H9 (cell line): ENCODE measurements around the gene TMEM267. TPM values are rescaled to one million over a fixed set of nuclear protein-coding genes. Genes with fewer than 3 reads are reported as not detected.

Source experiments
- DNase-seq: peaks from one replicate; pipeline ENCODE4 v3.0.0-alpha.2; 2017
- H2AFZ ChIP-seq: one replicate; pipeline ENCODE4 v1.6.1; 2013; ENCODE audit warnings: mild to moderate bottlenecking, low read length, control low read depth, moderate library complexity
- H2AK5ac ChIP-seq: 2 replicates; pipeline ENCODE4 v1.6.1; 2013; ENCODE audit warnings: low read length, control low read depth, mixed read lengths; ENCODE audit not compliant: insufficient read length
- H2BK120ac ChIP-seq: one replicate; pipeline ENCODE4 v1.6.1; 2013; ENCODE audit warnings: low read depth, mild to moderate bottlenecking, low read length, control low read depth, inconsistent platforms; ENCODE audit not compliant: poor library complexity, severe bottlenecking
- H2BK12ac ChIP-seq: 2 replicates; pipeline ENCODE4 v1.6.1; 2013; ENCODE audit warnings: low read length, control low read depth, mixed read lengths, low read depth; ENCODE audit not compliant: insufficient read length
- H2BK15ac ChIP-seq: 2 replicates; pipeline ENCODE4 v1.6.1; 2013; ENCODE audit warnings: low read depth, low read length, control low read depth
- H2BK20ac ChIP-seq: one replicate; pipeline ENCODE4 v1.6.1; 2013; ENCODE audit warnings: low read depth, mild to moderate bottlenecking, low read length, control low read depth, inconsistent platforms; ENCODE audit not compliant: poor library complexity, severe bottlenecking
- H2BK5ac ChIP-seq: 2 replicates; pipeline ENCODE4 v1.6.1; 2013; ENCODE audit warnings: low read length, control low read depth, mixed read lengths; ENCODE audit not compliant: insufficient read length
- H3K14ac ChIP-seq: 2 replicates; pipeline ENCODE4 v1.6.1; 2013; ENCODE audit warnings: low read length, control low read depth; ENCODE audit not compliant: insufficient read depth
- H3K18ac ChIP-seq: 2 replicates; pipeline ENCODE4 v1.6.1; 2013; ENCODE audit warnings: low read depth, mild to moderate bottlenecking, mixed read lengths, low read length, control low read depth; ENCODE audit not compliant: insufficient read length
- H3K23ac ChIP-seq: 2 replicates; pipeline ENCODE4 v1.6.1; 2013; ENCODE audit warnings: low read length, control low read depth, mixed read lengths, low read depth; ENCODE audit not compliant: insufficient read length
- H3K23me2 ChIP-seq: 2 replicates; pipeline ENCODE4 v1.6.1; 2013; ENCODE audit warnings: low read depth, mild to moderate bottlenecking, mixed read lengths, low read length, control low read depth; ENCODE audit not compliant: insufficient read length, poor library complexity, severe bottlenecking
- H3K27ac ChIP-seq: 2 replicates; pipeline ENCODE4 v1.5.1; 2013; ENCODE audit warnings: low read length, control low read depth, mixed read lengths, low read depth; ENCODE audit not compliant: insufficient read length
- H3K27me3 ChIP-seq: 2 replicates; pipeline ENCODE4 v1.6.1; 2013; ENCODE audit warnings: low read length, control low read depth, inconsistent platforms; ENCODE audit not compliant: insufficient read depth
- H3K4ac ChIP-seq: 2 replicates; pipeline ENCODE4 v1.6.1; 2013; ENCODE audit warnings: low read depth, mild to moderate bottlenecking, control low read depth, inconsistent platforms, low read length, moderate library complexity
- H3K4me1 ChIP-seq: 2 replicates; pipeline ENCODE4 v1.6.1; 2013; ENCODE audit warnings: low read length, control low read depth, inconsistent platforms; ENCODE audit not compliant: insufficient read depth
- H3K4me2 ChIP-seq: 2 replicates; pipeline ENCODE4 v1.6.1; 2013; ENCODE audit warnings: low read length, control low read depth, mixed read lengths; ENCODE audit not compliant: insufficient read length, insufficient read depth
- H3K56ac ChIP-seq: 2 replicates; pipeline ENCODE4 v1.6.1; 2013; ENCODE audit warnings: low read depth, mild to moderate bottlenecking, mixed read lengths, low read length, control low read depth; ENCODE audit not compliant: insufficient read length
- H3K79me1 ChIP-seq: 2 replicates; pipeline ENCODE4 v1.6.1; 2013; ENCODE audit warnings: low read depth, mild to moderate bottlenecking, moderate library complexity, low read length, control low read depth, inconsistent platforms; ENCODE audit not compliant: insufficient read depth, poor library complexity, severe bottlenecking
- H3K79me2 ChIP-seq: 2 replicates; pipeline ENCODE4 v1.6.1; 2013; ENCODE audit warnings: low read length, control low read depth, inconsistent platforms; ENCODE audit not compliant: insufficient read depth
- H3K9ac ChIP-seq: 2 replicates; pipeline ENCODE4 v1.6.1; 2013; ENCODE audit warnings: low read length, control low read depth, mixed read lengths; ENCODE audit not compliant: insufficient read length; ENCODE audit errors: extremely low read depth
- H3K9me3 ChIP-seq: one replicate; pipeline ENCODE4 v1.6.1; 2013; ENCODE audit warnings: low read depth, low read length, inconsistent platforms; ENCODE audit not compliant: control insufficient read depth
- H3T11ph ChIP-seq: one replicate; pipeline ENCODE4 v1.6.1; 2013; ENCODE audit warnings: mild to moderate bottlenecking, low read length, control low read depth, inconsistent platforms
- H4K20me1 ChIP-seq: one replicate; pipeline ENCODE4 v1.6.1; 2013; ENCODE audit not compliant: control insufficient read depth, insufficient read length, insufficient read depth
- H4K5ac ChIP-seq: 2 replicates; pipeline ENCODE4 v1.6.1; 2013; ENCODE audit warnings: low read depth, mild to moderate bottlenecking, mixed read lengths, low read length, control low read depth; ENCODE audit not compliant: insufficient read length
- H4K8ac ChIP-seq: replicated peaks from 2 replicates; pipeline ENCODE4 v1.6.1; 2013; ENCODE audit warnings: low read length, control low read depth, mixed read lengths, low read depth; ENCODE audit not compliant: insufficient read length
- H4K91ac ChIP-seq: 2 replicates; pipeline ENCODE4 v1.6.1; 2013; ENCODE audit warnings: low read depth, mild to moderate bottlenecking, moderate library complexity, mixed read lengths, low read length, control low read depth; ENCODE audit not compliant: insufficient read length
- H3K27ac Mint-ChIP-seq, 3 experiments: 2 replicates in 2 of 3; 3 replicates in 1 of 3; pipeline ENCODE4 v1.8.0; 2020 to 2021; ENCODE audit warnings: mixed read lengths in 3 of 3, mild to moderate bottlenecking in 1 of 3, moderate library complexity in 1 of 3
- H3K27me3 Mint-ChIP-seq: 2 replicates; pipeline ENCODE4 v1.8.0; 2021; ENCODE audit warnings: low read depth, mild to moderate bottlenecking, moderate library complexity, mixed read lengths
- H3K36me3 Mint-ChIP-seq, 3 experiments: 2 replicates in 2 of 3; 3 replicates in 1 of 3; pipeline ENCODE4 v1.8.0; 2020 to 2021; ENCODE audit warnings: low read depth in 3 of 3, mixed read lengths in 3 of 3; ENCODE audit not compliant: insufficient read depth in 1 of 3
- H3K4me1 Mint-ChIP-seq, 2 experiments: 2 replicates each; pipeline ENCODE4 v1.8.0; 2020; ENCODE audit warnings: mixed read lengths in 2 of 2
- H3K4me3 Mint-ChIP-seq, 2 experiments: 2 replicates in 1 of 2; 3 replicates in 1 of 2; pipeline ENCODE4 v1.8.0; 2020 to 2021; ENCODE audit warnings: mild to moderate bottlenecking in 2 of 2, mixed read lengths in 2 of 2, moderate library complexity in 1 of 2
- H3K9me3 Mint-ChIP-seq, 2 experiments: 2 replicates in 1 of 2; 3 replicates in 1 of 2; pipeline ENCODE4 v1.8.0; 2020; ENCODE audit warnings: mild to moderate bottlenecking in 2 of 2, mixed read lengths in 2 of 2, moderate library complexity in 1 of 2
- CTCF ChIP-seq: fragments of 200-600 bp; sonication (generic); conservative IDR thresholded peaks from 3 replicates; pipeline ENCODE4 v1.8.0; 2021; ENCODE audit warnings: antibody characterized with exemption, mild to moderate bottlenecking
- WGBS: extraction: QIAGEN DNeasy Blood & Tissue Kit; methylation state at CpG from one replicate; pipeline ENCODE4 v1.1.7; 2013; ENCODE audit warnings: missing lambda C conversion rate, low lambda C conversion rate, mixed read lengths; ENCODE audit not compliant: insufficient read length; ENCODE audit errors: extremely low coverage; 5-methylcytosine and 5-hydroxymethylcytosine counted together
- total RNA-seq: library from RNA; stranded (reverse); gene quantifications from 2 replicates; pipeline ENCODE4 v1.2.1, GENCODE V29; 2021

The TMEM267 gene
- total RNA-seq, 1 experiment from 2014 or later, result 5.1 TPM

- no peak overlapping the region for H4K91ac ChIP-seq
- H3K4me2 ChIP-seq, result no peak overlapping the region
- H3K14ac ChIP-seq, result no peak overlapping the region
- DNase-seq, result no peak
- no peak overlapping the region for H3K4me3 Mint-ChIP-seq
- H3K27me3 ChIP-seq, result no peaks in the 10 kb centered on the region
- H4K5ac ChIP-seq, result no peak overlapping the region
- no peak overlapping the region for H4K8ac ChIP-seq
- H3K9me3 Mint-ChIP-seq, result no peaks in the 10 kb centered on the region
- H2BK120ac ChIP-seq, result no peak overlapping the region
- peaks cover 0 to 23% (median 2%) of the 10 kb centered on the region in 3 experiments; a peak in 6 of 7 replicates for H3K36me3 Mint-ChIP-seq
- no peak overlapping the region for H3K4ac ChIP-seq
- no peak overlapping the region for H2BK15ac ChIP-seq
- no peak overlapping the region for H2AK5ac ChIP-seq
- H2BK20ac ChIP-seq, result no peak overlapping the region
- H3K27me3 Mint-ChIP-seq, result no peaks in the 10 kb centered on the region
- H3K27ac Mint-ChIP-seq, result no peak overlapping the region
- no peak overlapping the region for H3K23ac ChIP-seq
- peaks cover 2% of the 10 kb centered on the region for H3K23me2 ChIP-seq
- no peak overlapping the region for H3K56ac ChIP-seq
- no peak overlapping the region for H2BK12ac ChIP-seq
- H3K18ac ChIP-seq, result no peak overlapping the region
- H3K9ac ChIP-seq, result no peak overlapping the region
- no peaks in the 10 kb centered on the region for H3K79me2 ChIP-seq
- H3K27ac ChIP-seq, result no peak overlapping the region
- peaks cover 14% of the 10 kb centered on the region in 2 experiments for H3K4me1 Mint-ChIP-seq
- no peaks in the 10 kb centered on the region for H3K79me1 ChIP-seq
- WGBS, result no CpG with 5 or more reads among the region's 3 CpGs
- H4K20me1 ChIP-seq, result no peaks in the 10 kb centered on the region
- no peak for TF ChIP-seq CTCF
- no peak overlapping the region for H2AFZ ChIP-seq
- no peaks in the 10 kb centered on the region for H3K4me1 ChIP-seq
- H3K9me3 ChIP-seq, result no peaks in the 10 kb centered on the region
- H3T11ph ChIP-seq, result no peak overlapping the region
- H2BK5ac ChIP-seq, result no peak overlapping the region
Observed at GRCh38 chr5:43486353-43486752, 2.7 kb upstream of the TMEM267 start.
